ENCODE measurements around the gene TCF15.

- no peak for TF ChIP-seq REST (IDR thresholded peaks at IDR 0.05; ENCODE audit: insufficient read depth in 1 of 2, low read depth in 2 of 2, low read length in 2 of 2)
- TF ChIP-seq POLR2AphosphoS5 (IDR thresholded peaks at IDR 0.05; ENCODE audit: low read depth, low read length) = no peak
These were observed 45.9 kb upstream of the TCF15 start for GRCh38 chr20:655726-656624.

All from PFSK-1 (cell line).